AG04449 (cell line): Measurements from ENCODE around the gene KCTD15.

Experiments
- CTCF ChIA-PET: fragments of 350-600 bp; formaldehyde crosslinking; extraction: SDS; loops from one replicate; lab custom pipeline; 2021; ENCODE audit warnings: antibody characterized with exemption; lab: Yijun Ruan, JAX
- POLR2A ChIA-PET: fragments of 400-600, 350-600 bp; formaldehyde crosslinking; extraction: SDS; loops from one replicate; lab custom pipeline; 2020; ENCODE audit warnings: antibody characterized with exemption, inconsistent platforms; lab: Yijun Ruan, JAX
- DNase-seq: peaks from one replicate; pipeline ENCODE4 v3.0.0-alpha.2; 2010; ENCODE audit warnings: low read depth, low spot score
- H3K4me3 ChIP-seq: 2 replicates; pipeline ENCODE4 v1.5.1; 2011; ENCODE audit warnings: low read depth, mild to moderate bottlenecking, control low read depth, low read length
- TF ChIP-seq, protein P1 (sequence below): IDR thresholded peaks from one replicate; pipeline ENCODE4 v1.5.1; 2011; ENCODE audit warnings: mild to moderate bottlenecking, moderate library complexity, low read length, control low read depth, inconsistent platforms; ENCODE audit not compliant: insufficient read depth; ENCODE audit errors: missing control alignments

KCTD15 gene

DNA sequence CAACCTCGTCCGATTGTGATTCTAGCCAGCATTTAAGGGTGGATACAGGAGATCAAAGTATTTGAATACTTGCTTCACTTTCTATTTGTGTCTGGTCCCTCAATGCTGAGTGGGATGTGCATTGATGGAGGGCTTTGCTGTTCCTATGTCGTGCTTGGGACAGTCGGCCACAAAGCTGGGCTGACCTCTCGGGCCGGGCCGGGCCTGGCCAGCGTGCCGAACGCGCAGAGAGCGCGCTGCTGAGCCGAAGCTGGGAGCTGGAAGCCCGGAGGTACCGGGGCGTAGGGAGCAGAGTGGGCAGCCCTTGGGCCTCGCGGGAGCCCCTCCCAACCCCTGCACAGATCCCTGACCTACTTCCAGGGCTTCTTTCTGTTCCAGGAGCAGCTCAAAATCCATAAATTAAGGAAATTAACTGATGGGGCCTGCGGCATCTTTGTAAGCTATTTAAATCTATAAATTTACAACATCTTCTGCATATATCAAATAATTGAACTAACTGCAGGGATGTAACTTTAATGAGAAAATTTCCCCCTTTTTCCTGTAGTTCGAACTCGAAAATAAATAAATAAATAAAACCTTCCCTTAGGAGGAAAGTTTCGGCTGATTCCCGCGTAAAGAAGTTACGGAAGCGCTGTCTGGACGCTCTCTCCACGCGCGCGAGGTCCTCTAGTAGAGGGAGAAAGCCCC is 1.8 kb upstream of the KCTD15 start:
- ChIA-PET POLR2A (interaction anchor here (1.0 kb wide), 1 partner anchor 10 kb away, joined by 3 read pairs; no protein-coding TSS in a partner anchor), CTCF (interaction anchor here (0.7 to 6.2 kb wide), 24 partner anchors 10 to 501 kb away, joined by 3 to 59 read pairs (median 4); partner anchors contain the start of gene CEBPG)
- TF ChIP-seq, protein P1, sequence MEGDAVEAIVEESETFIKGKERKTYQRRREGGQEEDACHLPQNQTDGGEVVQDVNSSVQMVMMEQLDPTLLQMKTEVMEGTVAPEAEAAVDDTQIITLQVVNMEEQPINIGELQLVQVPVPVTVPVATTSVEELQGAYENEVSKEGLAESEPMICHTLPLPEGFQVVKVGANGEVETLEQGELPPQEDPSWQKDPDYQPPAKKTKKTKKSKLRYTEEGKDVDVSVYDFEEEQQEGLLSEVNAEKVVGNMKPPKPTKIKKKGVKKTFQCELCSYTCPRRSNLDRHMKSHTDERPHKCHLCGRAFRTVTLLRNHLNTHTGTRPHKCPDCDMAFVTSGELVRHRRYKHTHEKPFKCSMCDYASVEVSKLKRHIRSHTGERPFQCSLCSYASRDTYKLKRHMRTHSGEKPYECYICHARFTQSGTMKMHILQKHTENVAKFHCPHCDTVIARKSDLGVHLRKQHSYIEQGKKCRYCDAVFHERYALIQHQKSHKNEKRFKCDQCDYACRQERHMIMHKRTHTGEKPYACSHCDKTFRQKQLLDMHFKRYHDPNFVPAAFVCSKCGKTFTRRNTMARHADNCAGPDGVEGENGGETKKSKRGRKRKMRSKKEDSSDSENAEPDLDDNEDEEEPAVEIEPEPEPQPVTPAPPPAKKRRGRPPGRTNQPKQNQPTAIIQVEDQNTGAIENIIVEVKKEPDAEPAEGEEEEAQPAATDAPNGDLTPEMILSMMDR, result no peak
- no peak for DNase-seq
- peak overlapping the region; percentile 74 for H3K4me3 ChIP-seq

DNA sequence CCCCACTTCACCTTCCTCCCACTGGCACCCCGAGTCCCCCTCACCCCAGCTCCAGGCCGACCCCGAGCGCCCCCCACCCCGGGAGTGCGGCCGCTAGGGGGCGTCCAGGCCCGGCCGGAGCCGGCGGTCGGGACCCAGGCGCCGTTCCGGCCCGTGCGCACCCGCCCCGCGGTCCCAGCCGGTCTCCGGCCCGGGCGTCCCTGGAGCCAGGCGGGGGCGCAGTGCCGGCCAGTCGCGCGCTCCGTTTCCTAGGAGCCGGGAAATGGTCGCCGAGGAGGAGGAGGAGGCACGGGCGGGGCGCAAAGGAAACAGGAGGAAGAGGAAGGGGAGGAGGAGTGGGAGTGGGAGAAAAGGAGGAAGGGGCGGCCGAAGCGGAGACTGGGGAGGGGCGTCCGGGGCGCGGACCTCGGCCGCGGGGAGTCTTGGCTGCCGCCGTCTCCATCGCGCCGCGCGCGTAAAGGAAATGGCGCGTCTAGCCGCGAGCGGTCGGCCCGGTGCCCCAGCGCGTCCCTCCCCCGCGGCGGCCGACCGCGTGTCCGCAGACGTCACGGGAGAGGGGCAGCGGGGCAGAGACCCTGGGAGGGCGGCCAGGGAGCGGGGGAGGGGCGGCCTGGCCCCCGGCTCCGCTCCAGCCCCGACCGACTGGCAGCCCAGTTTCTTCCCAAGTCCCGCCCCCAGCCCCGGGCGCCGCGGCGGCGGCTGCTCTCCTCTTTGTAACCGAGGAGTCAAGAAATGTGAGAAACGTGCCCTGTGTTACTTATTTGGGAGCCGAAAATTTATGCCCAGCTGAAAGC is 1.1 kb upstream of the KCTD15 start:
- no peak for DNase-seq

DNA sequence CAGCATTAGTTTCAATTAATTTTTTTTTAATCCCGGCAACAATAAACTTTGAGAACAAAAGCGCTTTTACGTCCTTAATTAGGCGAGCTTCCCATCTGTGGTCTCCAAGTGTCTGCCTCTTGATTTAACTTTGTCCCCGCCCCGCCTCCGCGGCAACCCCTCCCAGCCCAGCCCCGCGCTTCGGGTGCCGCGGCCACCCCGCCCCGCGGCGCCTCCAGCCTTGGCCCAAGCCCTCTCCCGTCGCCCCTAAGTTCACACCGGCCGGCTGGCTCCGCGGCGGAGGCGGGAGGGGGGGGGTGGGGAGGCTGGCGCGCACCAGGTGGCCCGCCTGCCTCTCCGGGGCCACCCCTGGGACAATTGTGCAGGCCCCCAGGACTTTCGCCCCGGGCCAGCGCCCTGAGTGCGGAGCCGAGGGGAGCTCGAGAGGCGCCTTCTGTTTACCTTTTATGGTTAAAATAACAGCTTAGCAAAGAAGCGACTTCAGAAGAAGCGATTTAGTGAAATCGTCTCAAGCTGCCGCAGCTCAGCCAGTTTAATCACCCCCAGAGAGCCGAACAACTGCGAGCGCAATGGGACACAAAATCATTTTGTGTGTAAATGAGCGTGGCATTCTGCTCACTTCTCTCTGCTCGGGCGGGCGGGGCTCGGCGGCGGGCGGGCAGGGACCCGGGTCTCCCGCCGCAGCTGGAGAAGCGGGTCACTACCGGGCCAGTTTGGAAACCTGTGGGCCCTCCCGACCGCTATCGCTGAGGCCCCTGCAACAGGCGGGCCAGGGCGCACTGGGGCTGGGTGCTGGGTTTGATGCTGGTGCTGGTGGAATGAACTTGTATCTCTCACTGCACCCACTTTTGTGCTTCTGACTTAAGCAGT is 1.4 kb downstream of the KCTD15 start:
- peak overlapping the region; percentile 74 for H3K4me3 ChIP-seq
- DNase-seq, result no peak
- POLR2A ChIA-PET, result interaction anchor here (1.2 kb wide), 1 partner anchor 19 kb away, joined by 3 read pairs; no protein-coding TSS in a partner anchor
- TF ChIP-seq, protein P1, result no peak
- CTCF ChIA-PET, result interaction anchor here (0.7 to 3.2 kb wide), 3 partner anchors 20 to 200 kb away, joined by 6 to 11 read pairs (median 7); no protein-coding TSS in a partner anchor

More for the DNA sequence above, 1.1 kb upstream of the KCTD15 start:
- peak overlapping the region; percentile 74 for H3K4me3 ChIP-seq
- TF ChIP-seq, protein P1, result peak; percentile 68
- CTCF ChIA-PET, result interaction anchor here (0.8 to 6.2 kb wide), 26 partner anchors 9 to 502 kb away, joined by 3 to 59 read pairs (median 4); partner anchors contain the start of gene CEBPG
- POLR2A ChIA-PET, result interaction anchor here (0.6 to 1.4 kb wide), 3 partner anchors 10 to 365 kb away, joined by 3 read pairs; no protein-coding TSS in a partner anchor

- POLR2A ChIA-PET, result no interaction called here
- TF ChIP-seq, protein P1, result no peak
- peak overlapping the region; percentile 74 for H3K4me3 ChIP-seq
- DNase-seq, result no peak
- CTCF ChIA-PET, result interaction anchor here (0.8 to 3.2 kb wide), 3 partner anchors 20 to 297 kb away, joined by 3 to 11 read pairs (median 7); no protein-coding TSS in a partner anchor
These were observed 2.0 kb downstream of the KCTD15 start for GRCh38 chr19:33798681-33799111.

GRCh38 chr19:33799476-33799875 is 2.8 kb downstream of the KCTD15 start:
- no peak for DNase-seq
- TF ChIP-seq, protein P1, result no peak
- ChIA-PET POLR2A (no interaction called here), CTCF (interaction anchor here (0.8 to 3.2 kb wide), 3 partner anchors 19 to 296 kb away, joined by 3 to 11 read pairs (median 4); no protein-coding TSS in a partner anchor)
- peak overlapping the region; percentile 19 for H3K4me3 ChIP-seq
